ENCODE data around the gene PLRG1. TPM values are rescaled to one million over a fixed set of nuclear protein-coding genes. Genes with fewer than 3 reads are reported as not detected.

The PLRG1 gene
- total RNA-seq, 1 donor = 60.6 TPM

- Histone ChIP-seq H3K9me3 (ENCODE audit: low read depth, low read length) (no peaks in the 10 kb centered on the region), H3K27me3 (ENCODE audit: insufficient read depth, low read length) (peaks cover 3% of the 10 kb centered on the region), H3K4me3 (ENCODE audit: low read length) (no peak overlapping the region), H3K4me1 (ENCODE audit: insufficient read depth, low read length) (no peaks in the 10 kb centered on the region)
Observed at GRCh38 chr4:154511981-154512380, 38.2 kb downstream of the PLRG1 start.

DNA sequence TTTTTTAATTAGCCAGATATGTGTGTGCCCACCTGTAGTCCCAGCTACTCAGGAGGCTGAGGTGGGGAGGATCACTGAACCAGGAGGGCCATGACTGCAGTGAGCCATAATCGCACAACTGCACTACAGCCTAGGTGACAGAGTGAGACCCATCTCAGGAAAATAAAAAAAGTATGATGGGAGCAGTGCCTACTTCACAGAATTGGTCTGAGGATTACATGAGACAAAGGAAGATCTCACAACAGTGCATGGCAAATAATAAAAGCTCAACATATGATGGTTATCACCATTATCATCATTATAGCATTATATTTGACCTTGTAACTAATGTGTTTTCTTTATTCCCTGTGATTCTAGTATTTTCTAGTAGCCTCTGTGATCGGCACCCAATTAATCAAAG, 38.7 kb downstream of the PLRG1 start:
- Histone ChIP-seq H3K9me3 (ENCODE audit: low read depth, low read length) (no peaks in the 10 kb centered on the region), H3K4me1 (ENCODE audit: insufficient read depth, low read length) (no peaks in the 10 kb centered on the region), H3K27me3 (ENCODE audit: insufficient read depth, low read length) (peaks cover 3% of the 10 kb centered on the region), H3K4me3 (ENCODE audit: low read length) (no peak overlapping the region)

DNA sequence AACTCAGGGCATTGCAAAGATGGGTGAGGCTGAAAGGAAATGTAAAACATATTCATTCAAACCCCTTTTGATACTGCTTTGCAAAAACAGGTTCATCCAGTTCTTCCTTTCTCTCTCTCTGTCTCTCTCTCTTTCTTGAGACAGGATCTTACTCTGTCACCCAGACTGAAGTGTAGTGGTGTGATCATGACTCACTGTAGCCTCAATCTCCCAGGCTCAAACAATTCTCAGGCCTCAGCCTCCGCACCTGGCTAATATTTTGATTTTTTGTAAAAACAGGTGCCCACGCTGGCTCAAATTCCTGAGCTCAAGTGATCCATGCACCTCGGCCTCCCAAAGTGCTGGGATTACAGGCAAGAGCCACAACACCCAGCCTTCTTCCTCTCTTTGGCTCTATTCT, 43.0 kb downstream of the PLRG1 start:
- H3K9me3 ChIP-seq (ENCODE audit: low read depth, low read length) = no peaks in the 10 kb centered on the region
- H3K4me1 ChIP-seq (ENCODE audit: insufficient read depth, low read length) = no peaks in the 10 kb centered on the region
- no peak overlapping the region for H3K4me3 ChIP-seq (ENCODE audit: low read length)
- H3K27me3 ChIP-seq (ENCODE audit: insufficient read depth, low read length) = peaks cover 5% of the 10 kb centered on the region

DNA sequence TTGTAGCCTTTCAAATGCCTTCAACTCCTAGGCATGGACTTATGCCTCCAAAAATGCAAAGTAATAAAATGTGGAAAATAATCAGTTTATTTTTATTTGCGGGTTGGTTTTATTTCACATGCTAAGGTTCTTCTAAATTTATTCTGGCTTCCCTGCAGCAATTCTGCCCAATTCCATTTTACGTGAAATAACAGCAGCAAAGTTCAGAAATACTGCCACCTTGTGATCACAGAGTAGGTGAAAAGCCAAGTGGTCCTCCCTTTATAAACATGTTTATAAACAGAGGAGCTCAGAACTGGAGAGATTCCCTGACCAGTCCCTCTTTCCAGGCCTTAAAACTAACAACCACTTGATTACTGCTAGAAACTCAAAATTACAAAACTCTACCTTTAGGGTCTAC, 43.9 kb downstream of the PLRG1 start:
- H3K4me3 ChIP-seq (ENCODE audit: low read length) = no peak overlapping the region
- peaks cover 5% of the 10 kb centered on the region for H3K27me3 ChIP-seq (ENCODE audit: insufficient read depth, low read length)
- no peaks in the 10 kb centered on the region for H3K4me1 ChIP-seq (ENCODE audit: insufficient read depth, low read length)
- no peaks in the 10 kb centered on the region for H3K9me3 ChIP-seq (ENCODE audit: low read depth, low read length)

- no peak overlapping the region for H3K4me3 ChIP-seq (ENCODE audit: low read length)
- no peaks in the 10 kb centered on the region for H3K4me1 ChIP-seq (ENCODE audit: insufficient read depth, low read length)
- H3K27me3 ChIP-seq (ENCODE audit: insufficient read depth, low read length) = peaks cover 22% of the 10 kb centered on the region
- H3K9me3 ChIP-seq (ENCODE audit: low read depth, low read length) = no peaks in the 10 kb centered on the region
Observed at GRCh38 chr4:154503598-154503997, 46.6 kb downstream of the PLRG1 start.

GRCh38 chr4:154502111-154502510, 48.1 kb downstream of the PLRG1 start:
- H3K27me3 ChIP-seq (ENCODE audit: insufficient read depth, low read length) = peaks cover 31% of the 10 kb centered on the region
- no peak overlapping the region for H3K4me3 ChIP-seq (ENCODE audit: low read length)
- no peaks in the 10 kb centered on the region for H3K9me3 ChIP-seq (ENCODE audit: low read depth, low read length)
- no peaks in the 10 kb centered on the region for H3K4me1 ChIP-seq (ENCODE audit: insufficient read depth, low read length)

DNA sequence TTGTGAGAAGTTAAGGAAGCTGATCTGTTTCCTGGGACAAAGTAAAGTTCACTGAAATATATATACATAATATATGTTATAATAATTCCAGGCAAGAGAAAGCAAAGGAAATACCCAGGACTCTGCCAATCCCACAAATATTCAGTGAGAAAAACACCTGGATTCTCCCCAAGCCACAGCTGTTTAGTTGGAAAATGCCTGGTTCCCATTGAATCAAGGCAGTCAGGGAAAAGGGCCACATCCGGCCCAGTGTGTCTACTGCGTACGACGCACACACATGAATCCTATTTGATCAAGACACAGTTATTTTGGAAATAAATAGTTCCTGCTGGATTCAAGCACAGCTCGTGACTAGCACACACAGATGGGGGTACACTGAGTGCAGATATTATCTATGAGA, 52.3 kb downstream of the PLRG1 start:
- Histone ChIP-seq H3K27me3 (ENCODE audit: insufficient read depth, low read length) (peaks cover 56% of the 10 kb centered on the region), H3K4me3 (ENCODE audit: low read length) (no peak overlapping the region), H3K9me3 (ENCODE audit: low read depth, low read length) (no peaks in the 10 kb centered on the region), H3K4me1 (ENCODE audit: insufficient read depth, low read length) (no peaks in the 10 kb centered on the region)

DNA sequence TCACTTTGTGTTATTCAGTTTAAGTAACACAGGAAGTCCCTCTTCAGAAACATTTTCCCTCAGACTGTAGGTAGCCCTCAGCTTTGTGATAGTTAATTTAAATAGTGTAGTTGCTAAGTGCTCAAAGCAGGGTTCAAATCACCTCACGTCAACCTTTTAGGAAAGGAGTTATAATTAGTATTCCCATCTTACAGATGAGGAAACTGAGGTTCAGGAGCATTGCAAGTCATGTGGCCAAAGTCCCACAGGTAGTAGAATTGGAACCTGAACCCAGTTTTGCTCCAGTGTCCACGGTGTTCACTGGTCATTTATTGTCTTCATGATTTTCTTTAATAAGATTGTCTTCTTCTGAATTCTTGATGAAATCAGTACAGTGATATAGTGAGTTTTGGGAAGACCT, 54.3 kb downstream of the PLRG1 start:
- Histone ChIP-seq H3K9me3 (ENCODE audit: low read depth, low read length) (no peaks in the 10 kb centered on the region), H3K4me1 (ENCODE audit: insufficient read depth, low read length) (peaks cover 13% of the 10 kb centered on the region), H3K27me3 (ENCODE audit: insufficient read depth, low read length) (peaks cover 72% of the 10 kb centered on the region)

DNA sequence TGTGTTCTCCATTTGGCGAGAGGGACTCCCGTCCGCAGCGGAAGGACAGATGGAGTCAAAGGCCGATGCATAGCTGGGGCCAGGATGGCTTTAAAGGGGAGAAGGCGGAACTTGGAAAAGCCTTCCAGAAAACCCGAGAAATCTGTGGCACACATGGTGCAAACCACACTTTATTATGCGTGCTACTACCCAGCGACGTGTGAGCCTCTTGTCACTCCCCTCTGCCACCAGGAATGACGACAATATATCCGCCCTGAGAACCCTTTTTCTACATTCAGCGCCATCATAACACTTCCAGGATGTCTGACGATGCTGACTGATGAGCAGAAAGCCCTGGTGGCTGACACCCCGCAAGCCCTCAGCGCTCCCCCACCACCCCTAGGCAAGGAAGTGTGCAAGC, 57.9 kb downstream of the PLRG1 start:
- H3K27me3 ChIP-seq (ENCODE audit: insufficient read depth, low read length) = peaks cover 72% of the 10 kb centered on the region
- no peak overlapping the region for H3K4me3 ChIP-seq (ENCODE audit: low read length)
- peaks cover 15% of the 10 kb centered on the region for H3K4me1 ChIP-seq (ENCODE audit: insufficient read depth, low read length)
- no peaks in the 10 kb centered on the region for H3K9me3 ChIP-seq (ENCODE audit: low read depth, low read length)

More for the DNA sequence above, 54.3 kb downstream of the PLRG1 start:
- H3K4me3 ChIP-seq (ENCODE audit: low read length) = no peak overlapping the region

DNA sequence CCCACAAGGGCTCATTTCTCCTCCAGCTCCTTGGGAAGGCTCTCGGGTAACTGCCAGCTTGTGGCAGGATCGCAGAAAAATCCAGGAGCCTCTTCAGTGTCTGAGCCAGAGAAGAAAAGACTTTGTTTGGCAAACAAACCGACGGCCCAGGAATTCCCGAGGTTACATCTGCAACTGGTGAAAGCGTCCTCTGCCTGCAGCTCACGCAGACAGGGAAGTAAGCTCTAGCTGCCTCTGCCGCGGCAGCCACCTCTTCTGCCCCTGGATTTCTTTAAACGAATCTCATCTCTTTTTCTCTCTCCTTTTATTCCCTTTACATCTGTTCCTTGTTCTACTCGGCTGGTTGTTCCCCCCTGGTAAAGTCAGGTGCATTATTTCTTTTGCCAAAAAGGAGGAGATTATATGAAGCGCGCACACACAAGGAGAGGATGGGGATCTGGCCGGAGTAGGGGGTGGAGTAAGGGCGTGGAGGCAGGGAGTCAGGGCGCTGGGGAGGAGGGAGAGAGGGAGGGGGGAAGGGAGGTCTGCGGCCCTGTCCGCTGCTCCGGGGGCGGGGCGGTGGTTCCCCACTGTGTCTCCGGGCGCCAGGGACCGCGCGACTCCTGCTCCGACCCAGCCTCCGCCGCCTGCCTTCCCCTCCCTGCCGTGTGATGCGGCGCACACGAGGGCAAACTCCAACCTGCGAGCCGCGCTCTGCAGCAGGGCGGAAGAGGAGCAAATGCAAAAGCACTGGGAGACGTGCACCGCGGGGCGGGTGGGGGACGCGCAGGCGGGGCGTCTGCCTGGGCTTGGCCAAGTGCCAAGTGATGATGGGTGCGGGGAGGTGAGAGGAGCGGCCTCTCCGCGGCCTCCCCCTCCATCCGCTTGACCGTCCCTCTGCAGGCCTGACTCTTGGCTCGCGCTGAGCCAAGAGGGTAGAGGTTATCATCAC, 58.6 kb downstream of the PLRG1 start, which contains the start of gene DCHS2:
Gene DCHS2 (minus strand): TSS at position 459 of the 931 bp plus-strand sequence. CDS start 444 bp downstream, at position 15.
- Histone ChIP-seq H3K4me3 (ENCODE audit: low read length) (peak within 1 kb of the TSS; percentile 25), H3K9me3 (ENCODE audit: low read depth, low read length) (no peaks in the 10 kb centered on the region), H3K4me1 (ENCODE audit: insufficient read depth, low read length) (peaks cover 15% of the 10 kb centered on the region), H3K27me3 (ENCODE audit: insufficient read depth, low read length) (peaks cover 71% of the 10 kb centered on the region)

DNA sequence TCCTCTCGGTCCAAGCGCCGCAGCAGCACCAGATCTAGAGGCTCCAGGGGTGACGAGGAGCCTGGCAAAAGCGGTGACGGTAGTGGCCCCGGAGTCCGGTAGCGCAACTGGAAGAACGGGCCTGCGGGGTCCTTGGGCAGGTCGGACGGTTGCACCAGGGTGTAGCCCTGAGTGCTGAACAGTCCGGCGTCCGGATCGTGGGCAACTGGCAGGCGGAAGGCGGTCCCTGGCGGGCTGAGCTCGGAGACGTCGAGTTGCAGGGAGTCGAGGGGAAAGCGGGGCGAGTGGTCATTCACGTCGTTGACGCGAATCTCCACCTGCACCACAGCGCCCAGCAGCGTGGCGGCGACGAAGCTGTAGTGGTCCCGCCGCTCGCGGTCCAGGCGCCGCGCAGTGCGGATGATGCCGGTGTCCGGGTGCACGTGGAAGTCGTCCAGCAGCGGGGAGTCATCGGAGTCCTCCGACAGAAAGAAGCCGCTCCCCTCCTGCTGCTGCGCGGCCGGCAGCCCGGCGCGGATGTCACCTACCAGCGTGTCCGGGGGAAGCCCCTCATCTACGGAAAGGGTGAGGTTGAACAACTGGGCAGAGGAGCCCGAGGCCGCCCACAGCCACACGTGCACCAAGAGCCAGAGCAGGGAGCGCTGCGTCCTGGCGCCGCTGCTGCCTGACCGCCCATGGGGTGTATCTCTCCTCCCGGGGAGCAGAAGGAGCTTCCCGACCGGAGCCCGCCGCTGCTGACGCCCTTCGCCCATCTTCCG, 59.4 kb downstream of the PLRG1 start:
- no peaks in the 10 kb centered on the region for H3K9me3 ChIP-seq (ENCODE audit: low read depth, low read length)
- peaks cover 64% of the 10 kb centered on the region for H3K27me3 ChIP-seq (ENCODE audit: insufficient read depth, low read length)

DNA sequence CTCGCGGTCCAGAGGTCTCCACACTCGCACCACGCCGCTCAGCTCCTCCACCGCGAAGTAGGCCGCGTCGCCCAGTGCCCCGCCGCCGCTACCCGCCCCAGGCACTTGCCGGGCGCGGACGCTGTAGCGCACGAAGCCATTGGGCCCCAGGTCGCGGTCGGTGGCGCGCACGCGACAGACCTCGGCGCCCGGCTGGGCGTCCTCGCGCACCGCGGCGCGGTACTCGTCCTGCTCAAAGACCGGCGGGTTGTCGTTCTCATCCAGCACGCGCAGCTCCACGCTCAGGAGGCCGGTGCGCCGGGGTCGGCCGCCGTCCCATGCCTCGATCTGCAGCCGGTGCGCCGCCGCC, 60.0 kb downstream of the PLRG1 start:
- H3K9me3 ChIP-seq (ENCODE audit: low read depth, low read length) = no peaks in the 10 kb centered on the region
- H3K4me1 ChIP-seq (ENCODE audit: insufficient read depth, low read length) = peaks cover 15% of the 10 kb centered on the region
- peaks cover 63% of the 10 kb centered on the region for H3K27me3 ChIP-seq (ENCODE audit: insufficient read depth, low read length)
- no peak overlapping the region for H3K4me3 ChIP-seq (ENCODE audit: low read length)

More for the DNA sequence above, 59.4 kb downstream of the PLRG1 start:
- peaks cover 15% of the 10 kb centered on the region for H3K4me1 ChIP-seq (ENCODE audit: insufficient read depth, low read length)
- peak overlapping the region; percentile 25 for H3K4me3 ChIP-seq (ENCODE audit: low read length)

DNA sequence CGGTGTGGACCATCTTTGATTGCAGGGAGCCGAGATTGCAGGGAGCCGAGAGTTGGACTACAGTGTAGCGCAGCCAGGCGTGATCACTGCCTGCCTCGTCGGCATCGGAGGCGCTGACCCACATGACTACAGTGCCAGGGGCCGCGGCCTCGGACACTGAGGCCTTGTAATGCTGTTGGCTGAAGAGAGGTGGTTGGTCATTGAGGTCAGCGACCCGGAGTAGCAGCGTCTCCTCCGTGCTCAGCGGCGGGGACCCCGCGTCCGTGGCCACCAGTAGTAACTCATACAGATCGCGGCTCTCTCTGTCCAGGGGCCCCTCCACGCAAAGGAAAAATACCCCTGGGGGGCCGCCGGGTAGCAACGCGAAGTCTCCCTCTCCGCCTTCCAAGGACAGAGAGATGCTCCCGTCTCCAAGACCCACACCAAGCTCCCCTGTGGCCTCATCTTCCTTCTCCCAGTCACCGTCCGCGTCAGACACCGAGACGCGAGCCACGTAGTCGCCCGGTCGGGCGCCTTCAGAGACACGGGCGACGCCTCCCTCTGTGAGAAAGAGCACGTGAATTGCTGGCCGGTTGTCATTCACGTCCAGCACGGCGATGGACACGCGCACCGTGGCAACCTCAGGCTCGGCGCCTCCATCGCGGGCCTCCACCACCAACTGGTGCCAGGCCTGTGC, 60.5 kb downstream of the PLRG1 start:
- no peak overlapping the region for H3K4me3 ChIP-seq (ENCODE audit: low read length)
- no peaks in the 10 kb centered on the region for H3K9me3 ChIP-seq (ENCODE audit: low read depth, low read length)
- H3K4me1 ChIP-seq (ENCODE audit: insufficient read depth, low read length) = peaks cover 15% of the 10 kb centered on the region
- H3K27me3 ChIP-seq (ENCODE audit: insufficient read depth, low read length) = peaks cover 58% of the 10 kb centered on the region

DNA sequence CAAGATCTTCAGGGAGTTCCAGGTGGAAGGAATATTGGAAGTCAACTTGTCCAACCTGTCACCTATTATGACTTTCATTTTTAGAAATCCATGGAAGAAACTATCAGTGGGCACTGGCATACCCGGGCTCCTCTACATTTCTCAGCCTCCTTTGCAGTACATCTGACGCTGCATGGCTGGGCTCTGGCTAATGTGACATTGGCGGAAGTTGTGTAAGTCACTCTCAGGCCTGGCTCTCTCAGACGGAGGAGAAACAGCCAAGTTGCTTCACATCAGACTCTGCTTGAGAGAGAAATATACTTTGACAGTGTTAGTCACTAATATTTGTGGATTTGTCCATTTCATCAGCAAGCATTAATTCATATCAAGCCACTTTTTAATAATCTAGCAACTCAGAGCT, 63.1 kb downstream of the PLRG1 start:
- H3K9me3 ChIP-seq (ENCODE audit: low read depth, low read length) = no peaks in the 10 kb centered on the region

More for the DNA sequence above, 63.1 kb downstream of the PLRG1 start:
- H3K4me3 ChIP-seq (ENCODE audit: low read length) = no peak overlapping the region
- peaks cover 11% of the 10 kb centered on the region for H3K4me1 ChIP-seq (ENCODE audit: insufficient read depth, low read length)
- peaks cover 33% of the 10 kb centered on the region for H3K27me3 ChIP-seq (ENCODE audit: insufficient read depth, low read length)

All from mononuclear cell (primary cell).